ENCODE results near the gene FRMD4B.
"Not testable (repeated sequence)": the region's sequence is repeated elsewhere in the genome, so short reads cannot be mapped to it uniquely, and the experiment has no call there.

FRMD4B gene

DNA sequence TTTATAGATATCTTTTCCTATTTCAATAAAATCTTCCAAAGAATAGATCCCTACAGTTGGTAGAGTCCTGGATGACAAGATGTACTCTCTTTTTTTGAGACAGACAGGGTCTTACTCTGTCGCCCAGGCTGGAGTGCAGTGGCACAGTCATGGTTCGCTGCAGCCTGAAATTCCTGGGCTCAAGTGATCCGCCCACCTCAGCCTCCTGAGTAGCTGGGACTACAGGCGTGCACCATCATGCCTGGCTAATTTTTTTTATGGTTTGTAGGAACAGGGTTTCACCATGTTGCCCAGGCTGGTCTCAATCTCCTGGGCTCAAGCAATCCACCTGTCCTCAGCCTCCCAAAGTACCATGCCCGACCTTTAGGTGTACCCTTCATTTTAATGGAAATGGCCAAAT is 109.7 kb downstream of the FRMD4B start:
- not testable (repeated sequence) for H3K27me3 ChIP-seq (ENCODE audit: control insufficient read depth in 1 of 2, insufficient read depth in 2 of 2, low read length in 2 of 2); H3K4me1 ChIP-seq (ENCODE audit: insufficient read depth, low read length); H3K27ac ChIP-seq (ENCODE audit: low read depth, low read length); H3K9ac ChIP-seq (ENCODE audit: low read length); H3K9me3 ChIP-seq (ENCODE audit: low read length); H3K36me3 ChIP-seq (ENCODE audit: insufficient read depth, low read length); H3K4me3 ChIP-seq (ENCODE audit: low read depth in 1 of 2, low read length in 2 of 2)

DNA sequence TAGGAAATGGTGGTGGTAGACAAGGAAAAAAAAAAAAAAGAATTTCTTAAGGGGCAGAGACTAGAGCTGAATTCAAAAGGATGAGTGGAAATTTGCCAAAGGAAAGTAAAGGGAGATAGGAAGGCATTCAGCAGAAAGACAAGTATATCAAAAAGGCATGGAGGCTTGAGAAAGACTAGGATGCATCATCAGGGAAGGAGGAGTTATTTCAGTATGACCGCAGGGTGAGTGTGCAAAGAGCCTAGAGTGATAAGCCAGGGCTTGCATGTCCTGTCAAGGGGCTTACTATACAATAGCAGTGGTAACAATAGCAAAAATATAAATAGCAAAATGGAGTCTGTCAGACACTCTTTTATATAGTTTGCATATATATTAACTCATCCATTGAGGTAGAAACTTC is 112.0 kb downstream of the FRMD4B start:
- H3K4me3 ChIP-seq (ENCODE audit: low read depth in 1 of 2, low read length in 2 of 2) = no peak overlapping the region
- no peaks in the 10 kb centered on the region for H3K4me1 ChIP-seq (ENCODE audit: insufficient read depth, low read length)
- no peaks in the 10 kb centered on the region for H3K36me3 ChIP-seq (ENCODE audit: insufficient read depth, low read length)
- H3K27me3 ChIP-seq (ENCODE audit: control insufficient read depth in 1 of 2, insufficient read depth in 2 of 2, low read length in 2 of 2) = no peaks in the 10 kb centered on the region
- H3K9me3 ChIP-seq (ENCODE audit: low read length) = no peaks in the 10 kb centered on the region
- H3K27ac ChIP-seq (ENCODE audit: low read depth, low read length) = no peak overlapping the region
- no peak overlapping the region for H3K9ac ChIP-seq (ENCODE audit: low read length)

DNA sequence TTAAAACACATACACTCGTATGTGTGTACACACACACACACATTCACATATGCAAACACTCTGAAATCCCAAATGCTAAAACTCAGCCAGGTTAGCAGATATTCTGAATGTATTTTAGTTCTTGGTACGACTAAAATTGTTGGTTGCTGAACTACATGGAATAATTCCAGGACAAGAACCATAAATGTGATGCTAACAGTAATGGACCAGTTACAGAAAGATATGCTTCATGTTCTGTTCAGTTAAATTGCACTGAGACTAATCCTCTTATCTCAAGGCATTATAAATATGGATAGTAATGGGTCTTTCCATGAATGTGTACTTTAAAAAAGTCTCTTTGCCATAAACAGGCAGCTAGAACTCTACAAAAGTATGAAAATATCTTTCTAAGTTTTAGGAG is 113.3 kb downstream of the FRMD4B start:
- Histone ChIP-seq H3K27me3 (ENCODE audit: control insufficient read depth in 1 of 2, insufficient read depth in 2 of 2, low read length in 2 of 2) (no peaks in the 10 kb centered on the region), H3K27ac (ENCODE audit: low read depth, low read length) (no peak overlapping the region), H3K9ac (ENCODE audit: low read length) (no peak overlapping the region), H3K9me3 (ENCODE audit: low read length) (no peaks in the 10 kb centered on the region), H3K36me3 (ENCODE audit: insufficient read depth, low read length) (no peaks in the 10 kb centered on the region), H3K4me1 (ENCODE audit: insufficient read depth, low read length) (no peaks in the 10 kb centered on the region), H3K4me3 (ENCODE audit: low read depth in 1 of 2, low read length in 2 of 2) (no peak overlapping the region)

DNA sequence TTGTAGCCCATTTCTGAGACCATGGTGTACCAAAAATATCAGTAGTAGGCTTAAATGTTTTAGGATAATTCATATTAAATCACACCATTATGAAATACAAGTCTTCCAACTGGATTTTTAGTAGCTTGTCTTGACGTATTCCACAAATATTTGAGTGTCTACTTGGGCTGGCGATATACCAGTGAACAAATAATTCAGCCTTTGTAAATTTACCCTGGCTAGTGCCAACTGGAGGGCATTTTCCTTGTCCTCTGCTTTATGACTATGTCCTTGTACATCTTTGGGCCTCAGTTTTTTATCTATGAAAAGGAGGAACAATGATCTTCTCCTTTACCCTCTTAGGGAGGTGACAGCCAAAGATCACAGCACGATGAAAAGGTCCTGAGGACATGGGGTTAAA is 114.8 kb downstream of the FRMD4B start:
- Histone ChIP-seq H3K27me3 (ENCODE audit: control insufficient read depth in 1 of 2, insufficient read depth in 2 of 2, low read length in 2 of 2) (no peaks in the 10 kb centered on the region), H3K27ac (ENCODE audit: low read depth, low read length) (no peak overlapping the region), H3K9me3 (ENCODE audit: low read length) (no peaks in the 10 kb centered on the region), H3K9ac (ENCODE audit: low read length) (no peak overlapping the region), H3K4me1 (ENCODE audit: insufficient read depth, low read length) (no peaks in the 10 kb centered on the region), H3K4me3 (ENCODE audit: low read depth in 1 of 2, low read length in 2 of 2) (no peak overlapping the region), H3K36me3 (ENCODE audit: insufficient read depth, low read length) (no peaks in the 10 kb centered on the region)

DNA sequence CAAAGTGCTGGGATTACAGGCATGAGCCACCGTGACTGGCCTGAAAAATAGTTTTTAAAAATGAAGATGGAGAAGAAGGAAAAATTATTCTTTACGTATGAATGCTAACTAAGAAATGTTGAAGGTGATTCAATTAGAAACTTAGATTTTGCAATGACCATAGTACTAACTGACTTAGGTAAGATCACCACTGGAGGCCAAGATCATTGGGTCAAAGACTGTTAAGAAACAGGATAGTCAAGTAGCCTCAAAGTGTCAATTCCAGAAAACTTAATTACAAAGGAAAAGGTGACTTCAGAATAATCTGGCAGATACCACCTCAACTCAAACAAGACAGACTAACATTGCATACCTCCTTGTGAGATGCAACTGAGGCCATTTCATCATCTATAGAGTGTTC is 119.3 kb downstream of the FRMD4B start:
- no peak overlapping the region for H3K9ac ChIP-seq (ENCODE audit: low read length)

DNA sequence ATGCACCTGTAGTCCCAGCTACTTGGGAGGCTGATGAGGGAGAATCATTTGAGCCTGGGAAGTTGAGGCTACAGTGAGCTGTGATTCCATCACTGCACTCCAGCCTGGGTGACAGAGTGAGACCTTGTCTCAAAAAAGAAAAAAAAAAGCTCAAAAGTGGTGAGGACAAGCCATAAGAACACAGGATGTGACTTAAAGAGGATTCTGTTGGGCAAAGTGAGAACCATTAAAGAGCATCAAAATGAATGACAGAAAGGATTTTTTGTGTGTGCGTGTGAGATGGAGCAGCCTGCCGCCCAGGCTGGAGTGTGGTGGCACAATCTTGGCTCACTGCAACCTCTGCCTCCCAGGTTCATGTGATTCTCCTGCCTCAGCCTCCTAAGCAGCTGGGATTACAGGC is 119.8 kb downstream of the FRMD4B start:
- H3K27me3 ChIP-seq (ENCODE audit: control insufficient read depth in 1 of 2, insufficient read depth in 2 of 2, low read length in 2 of 2); H3K9me3 ChIP-seq (ENCODE audit: low read length); H3K4me1 ChIP-seq (ENCODE audit: insufficient read depth, low read length); H3K4me3 ChIP-seq (ENCODE audit: low read depth in 1 of 2, low read length in 2 of 2); H3K9ac ChIP-seq (ENCODE audit: low read length); H3K27ac ChIP-seq (ENCODE audit: low read depth, low read length); H3K36me3 ChIP-seq (ENCODE audit: insufficient read depth, low read length): not testable (repeated sequence)

More for the DNA sequence above, 119.3 kb downstream of the FRMD4B start:
- H3K4me1 ChIP-seq (ENCODE audit: insufficient read depth, low read length) = no peaks in the 10 kb centered on the region
- H3K27ac ChIP-seq (ENCODE audit: low read depth, low read length) = no peak overlapping the region
- H3K27me3 ChIP-seq (ENCODE audit: control insufficient read depth in 1 of 2, insufficient read depth in 2 of 2, low read length in 2 of 2) = no peaks in the 10 kb centered on the region
- H3K9me3 ChIP-seq (ENCODE audit: low read length) = no peaks in the 10 kb centered on the region
- H3K4me3 ChIP-seq (ENCODE audit: low read depth in 1 of 2, low read length in 2 of 2) = no peak overlapping the region
- H3K36me3 ChIP-seq (ENCODE audit: insufficient read depth, low read length) = no peaks in the 10 kb centered on the region

DNA sequence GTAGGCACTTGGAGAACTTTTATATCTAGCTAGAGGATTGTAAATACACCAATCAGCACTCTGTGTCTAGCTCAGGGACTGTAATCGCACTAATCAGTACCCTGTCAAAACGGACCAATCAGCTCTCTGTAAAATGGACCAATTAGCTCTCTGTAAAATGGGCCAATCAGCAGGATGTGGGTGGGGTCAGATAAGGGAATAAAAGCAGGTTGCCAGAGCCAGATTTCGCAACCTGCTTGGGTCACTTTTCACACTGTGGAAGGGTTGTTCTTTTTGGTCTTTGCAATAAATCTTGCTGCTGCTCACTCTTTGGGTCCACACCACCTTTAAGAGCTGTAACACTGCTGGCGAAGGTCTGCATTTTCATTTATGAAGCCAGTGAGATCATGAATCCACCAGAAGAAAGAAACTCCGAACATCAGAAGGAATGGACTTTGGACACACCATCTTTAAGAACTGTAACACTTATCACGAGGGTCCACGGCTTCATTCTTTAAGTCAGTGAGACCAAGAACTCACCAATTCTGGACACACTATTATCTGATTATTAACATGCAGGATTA is 125.0 kb downstream of the FRMD4B start:
- not testable (repeated sequence) for H3K27ac ChIP-seq (ENCODE audit: low read depth, low read length); H3K9ac ChIP-seq (ENCODE audit: low read length); H3K4me1 ChIP-seq (ENCODE audit: insufficient read depth, low read length); H3K27me3 ChIP-seq (ENCODE audit: control insufficient read depth in 1 of 2, insufficient read depth in 2 of 2, low read length in 2 of 2); H3K36me3 ChIP-seq (ENCODE audit: insufficient read depth, low read length); H3K4me3 ChIP-seq (ENCODE audit: low read depth in 1 of 2, low read length in 2 of 2); H3K9me3 ChIP-seq (ENCODE audit: low read length)

DNA sequence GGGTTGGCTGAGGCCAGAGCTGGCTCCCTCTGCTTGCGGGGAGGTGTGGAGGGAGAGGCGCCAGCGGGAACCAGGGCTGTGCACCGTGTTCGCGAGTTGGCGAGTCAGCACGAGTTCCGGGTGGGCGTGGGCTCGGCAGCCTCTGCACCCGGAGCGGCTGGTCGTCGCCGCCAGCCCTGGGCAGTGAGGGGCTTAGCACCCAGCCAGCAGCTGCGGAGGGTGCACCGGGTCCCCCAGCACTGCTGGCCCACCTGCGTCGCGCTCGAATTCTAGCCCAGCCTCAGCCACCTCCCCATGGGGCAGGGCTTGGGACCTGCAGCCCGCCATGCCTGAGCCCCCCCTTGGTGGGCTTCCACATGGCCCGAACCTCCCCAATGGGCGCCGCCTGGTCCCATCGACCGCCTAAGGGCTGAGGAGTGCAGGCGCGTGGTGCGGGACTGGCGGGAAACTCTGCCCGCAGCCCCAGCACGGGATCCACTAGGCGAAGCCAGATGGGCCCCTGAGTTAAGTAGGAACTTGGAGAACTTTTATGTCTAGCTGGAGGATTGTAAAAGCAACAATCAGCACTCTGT is 125.6 kb downstream of the FRMD4B start:
- H3K9me3 ChIP-seq (ENCODE audit: low read length) = no peaks in the 10 kb centered on the region
- no peaks in the 10 kb centered on the region for H3K36me3 ChIP-seq (ENCODE audit: insufficient read depth, low read length)
- H3K4me3 ChIP-seq (ENCODE audit: low read depth in 1 of 2, low read length in 2 of 2) = no peak overlapping the region
- H3K9ac ChIP-seq (ENCODE audit: low read length) = no peak overlapping the region
- H3K27me3 ChIP-seq (ENCODE audit: control insufficient read depth in 1 of 2, insufficient read depth in 2 of 2, low read length in 2 of 2) = no peaks in the 10 kb centered on the region
- no peak overlapping the region for H3K27ac ChIP-seq (ENCODE audit: low read depth, low read length)
- no peaks in the 10 kb centered on the region for H3K4me1 ChIP-seq (ENCODE audit: insufficient read depth, low read length)

DNA sequence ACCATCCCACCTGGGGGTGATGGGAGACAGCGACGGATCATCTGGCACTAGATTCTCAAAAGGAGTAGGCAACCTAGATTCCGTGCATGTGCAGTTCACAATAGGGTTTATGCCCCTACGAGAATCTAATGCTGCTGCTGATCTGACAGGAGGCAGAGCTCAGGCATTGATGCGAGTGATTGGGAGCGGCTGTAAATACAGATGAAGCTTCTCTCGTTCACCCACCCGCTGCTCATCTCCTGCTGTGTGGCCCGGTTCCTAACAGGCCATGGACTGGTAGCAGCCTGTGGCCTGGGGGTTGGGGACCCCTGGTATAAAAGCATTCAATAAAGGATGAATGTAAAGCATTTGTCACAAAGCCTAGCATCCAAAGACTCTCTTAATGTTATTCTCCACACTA is 126.8 kb downstream of the FRMD4B start:
- Histone ChIP-seq H3K27ac (ENCODE audit: low read depth, low read length) (no peak overlapping the region), H3K36me3 (ENCODE audit: insufficient read depth, low read length) (no peaks in the 10 kb centered on the region), H3K4me1 (ENCODE audit: insufficient read depth, low read length) (no peaks in the 10 kb centered on the region), H3K4me3 (ENCODE audit: low read depth in 1 of 2, low read length in 2 of 2) (no peak overlapping the region), H3K27me3 (ENCODE audit: control insufficient read depth in 1 of 2, insufficient read depth in 2 of 2, low read length in 2 of 2) (no peaks in the 10 kb centered on the region), H3K9ac (ENCODE audit: low read length) (no peak overlapping the region), H3K9me3 (ENCODE audit: low read length) (no peaks in the 10 kb centered on the region)

DNA sequence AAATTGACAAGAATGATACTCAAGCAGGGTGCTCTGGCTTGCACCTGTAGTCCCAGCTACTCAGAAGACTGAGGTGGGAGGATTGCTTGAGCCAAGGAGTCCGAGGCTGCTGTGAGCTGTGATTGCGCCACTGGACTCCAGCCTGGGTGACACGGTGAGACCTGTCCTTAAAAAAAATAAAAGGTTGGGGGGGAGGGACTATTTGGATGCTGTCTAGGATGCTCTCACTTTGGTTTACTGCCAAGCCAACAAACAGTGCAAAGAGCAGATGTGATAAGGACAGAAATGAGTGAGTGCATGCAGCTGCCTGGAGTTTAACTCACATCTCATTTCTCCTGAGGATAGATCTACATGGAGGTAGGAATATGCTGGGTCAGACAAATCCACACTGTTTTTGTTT is 130.0 kb downstream of the FRMD4B start:
- H3K27ac ChIP-seq (ENCODE audit: low read depth, low read length) = no peak overlapping the region
- no peaks in the 10 kb centered on the region for H3K36me3 ChIP-seq (ENCODE audit: insufficient read depth, low read length)
- H3K4me3 ChIP-seq (ENCODE audit: low read depth in 1 of 2, low read length in 2 of 2) = no peak overlapping the region
- H3K4me1 ChIP-seq (ENCODE audit: insufficient read depth, low read length) = no peaks in the 10 kb centered on the region
- H3K9ac ChIP-seq (ENCODE audit: low read length) = no peak overlapping the region
- H3K9me3 ChIP-seq (ENCODE audit: low read length) = no peaks in the 10 kb centered on the region
- H3K27me3 ChIP-seq (ENCODE audit: control insufficient read depth in 1 of 2, insufficient read depth in 2 of 2, low read length in 2 of 2) = no peaks in the 10 kb centered on the region

DNA sequence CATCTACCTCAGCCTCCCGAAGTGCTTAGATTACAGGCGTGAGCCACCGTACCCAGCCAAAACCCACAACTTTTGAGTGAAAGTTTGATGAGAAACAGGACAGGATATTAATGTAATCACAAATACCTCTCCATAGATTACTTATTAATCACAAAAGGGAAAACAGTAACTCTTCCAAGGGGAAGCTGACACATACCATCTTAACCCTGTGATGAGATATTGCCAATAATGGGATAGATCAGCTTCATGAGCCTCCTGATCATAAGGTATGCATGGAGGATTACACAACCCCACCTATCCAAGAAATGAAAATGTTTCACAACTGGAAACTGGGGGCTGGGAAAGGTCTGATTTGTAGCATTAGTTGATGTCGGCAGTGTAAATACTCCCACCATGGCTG is 131.5 kb downstream of the FRMD4B start:
- Histone ChIP-seq H3K4me3 (ENCODE audit: low read depth in 1 of 2, low read length in 2 of 2) (no peak overlapping the region), H3K27ac (ENCODE audit: low read depth, low read length) (no peak overlapping the region), H3K9me3 (ENCODE audit: low read length) (no peaks in the 10 kb centered on the region), H3K27me3 (ENCODE audit: control insufficient read depth in 1 of 2, insufficient read depth in 2 of 2, low read length in 2 of 2) (no peaks in the 10 kb centered on the region), H3K36me3 (ENCODE audit: insufficient read depth, low read length) (no peaks in the 10 kb centered on the region), H3K9ac (ENCODE audit: low read length) (no peak overlapping the region), H3K4me1 (ENCODE audit: insufficient read depth, low read length) (no peaks in the 10 kb centered on the region)

DNA sequence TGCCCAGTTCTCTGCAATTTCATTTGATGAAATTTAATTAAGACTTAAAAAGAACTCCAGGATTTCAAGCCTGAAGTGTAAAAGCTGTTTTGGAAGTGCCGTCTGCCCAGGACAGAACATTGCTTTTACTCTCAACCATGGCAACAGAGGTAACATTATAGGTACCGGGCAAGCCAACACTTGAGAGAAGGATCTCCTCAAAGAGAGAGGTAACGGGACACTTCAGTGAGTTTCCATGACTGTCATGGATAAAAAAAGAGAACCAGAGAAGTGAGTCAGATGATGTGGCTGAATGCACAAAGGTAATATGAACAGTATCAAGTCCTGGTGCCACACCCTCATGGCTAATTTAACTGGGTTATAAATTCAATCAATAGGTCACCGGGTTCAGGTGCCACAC is 133.3 kb downstream of the FRMD4B start:
- Histone ChIP-seq H3K36me3 (ENCODE audit: insufficient read depth, low read length) (no peaks in the 10 kb centered on the region), H3K4me3 (ENCODE audit: low read depth in 1 of 2, low read length in 2 of 2) (no peak overlapping the region), H3K27ac (ENCODE audit: low read depth, low read length) (no peak overlapping the region), H3K9ac (ENCODE audit: low read length) (no peak overlapping the region), H3K27me3 (ENCODE audit: control insufficient read depth in 1 of 2, insufficient read depth in 2 of 2, low read length in 2 of 2) (no peaks in the 10 kb centered on the region), H3K4me1 (ENCODE audit: insufficient read depth, low read length) (no peaks in the 10 kb centered on the region), H3K9me3 (ENCODE audit: low read length) (no peaks in the 10 kb centered on the region)

Measured in muscle layer of colon (tissue), 2 donors.